Measurements from ENCODE around the gene PDLIM5. TPM values are rescaled to one million over a fixed set of nuclear protein-coding genes. Genes with fewer than 3 reads are reported as not detected.
"Not testable (repeated sequence)": the region's sequence is repeated elsewhere in the genome, so short reads cannot be mapped to it uniquely, and the experiment has no call there.

PDLIM5 gene
- total RNA-seq, 1 experiment from 2014 or later, result 23.3 TPM

DNA sequence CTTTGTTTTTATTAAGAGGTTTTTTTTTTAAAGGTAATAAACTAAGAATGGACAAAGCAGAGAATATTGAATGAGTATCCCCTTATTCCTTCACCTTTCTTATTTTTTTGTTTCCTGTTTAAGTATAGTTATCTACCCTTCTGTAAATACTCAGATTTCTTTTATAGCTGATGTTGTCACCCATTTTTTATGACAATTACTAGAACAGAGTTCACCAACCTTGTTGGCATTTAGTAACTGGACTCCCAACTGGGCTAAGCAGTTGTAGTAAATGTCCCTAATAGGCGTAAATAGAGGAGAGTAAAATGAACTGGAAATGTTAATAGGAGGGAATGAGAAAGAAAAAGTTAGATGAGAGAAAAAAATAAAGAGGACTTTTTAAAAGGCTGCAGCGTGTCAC, 9.8 kb downstream of the PDLIM5 start:
- DNase-seq (ENCODE audit: low read depth), result no peak

DNA sequence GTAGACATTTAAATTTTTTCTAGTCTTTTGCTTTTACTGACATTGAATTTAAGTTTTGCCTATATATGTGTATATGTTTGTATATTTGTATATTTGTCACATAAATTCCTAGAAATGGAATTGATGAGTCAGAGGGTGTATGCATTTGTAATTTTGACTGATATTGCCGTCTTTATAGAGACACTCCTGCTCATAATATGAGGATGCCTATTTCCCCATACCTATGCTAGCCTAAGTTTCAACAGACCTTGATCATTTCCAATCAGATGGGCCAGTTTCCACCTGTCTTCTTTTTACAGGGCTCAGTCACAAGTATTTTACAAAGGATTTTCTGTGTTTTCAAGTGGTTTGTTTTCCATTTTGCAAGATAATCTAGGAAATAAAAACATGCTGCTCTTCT, 10.8 kb downstream of the PDLIM5 start:
- DNase-seq (ENCODE audit: low read depth), result no peak

DNA sequence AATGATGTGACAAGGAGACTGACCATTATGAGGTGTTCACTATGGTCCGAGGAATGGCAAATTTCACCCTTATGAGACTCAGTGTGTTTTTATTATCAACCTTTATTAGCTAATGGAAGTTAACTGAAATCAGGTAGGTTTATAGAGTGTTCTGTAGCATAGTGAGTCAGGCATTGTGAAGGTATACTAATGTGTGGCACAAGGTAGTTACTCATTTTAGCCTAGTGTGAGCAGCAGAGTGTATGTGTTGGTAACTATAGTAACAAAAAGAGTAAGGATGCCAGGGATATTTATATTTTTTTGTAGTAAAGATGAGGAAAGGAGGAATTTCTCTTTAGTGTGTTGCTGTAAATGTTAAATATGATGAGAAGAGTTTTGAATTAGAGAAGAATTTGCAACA, 12.0 kb downstream of the PDLIM5 start:
- no peak for DNase-seq (ENCODE audit: low read depth)

GRCh38 chr4:94466371-94466770, 14.6 kb downstream of the PDLIM5 start:
- no peak for DNase-seq (ENCODE audit: low read depth)

DNA sequence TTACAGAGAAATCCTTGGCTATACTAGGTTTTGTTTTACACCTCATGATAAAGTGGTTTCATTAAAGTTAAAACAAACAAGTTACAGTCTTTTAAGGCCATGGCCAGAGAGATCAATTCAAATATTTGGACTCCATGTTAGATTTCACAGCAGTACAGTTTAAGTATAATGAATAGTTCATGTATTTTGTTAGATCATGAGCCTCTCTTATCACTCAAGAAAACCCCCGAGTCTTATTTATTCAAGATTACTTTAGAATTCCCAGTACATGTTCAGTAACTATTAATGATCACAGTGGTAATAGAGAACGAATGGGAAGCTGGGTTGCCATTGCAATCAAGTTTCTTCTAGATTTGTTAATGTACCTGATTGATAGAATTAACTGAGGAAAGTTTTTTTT, 15.2 kb downstream of the PDLIM5 start:
- no peak for DNase-seq (ENCODE audit: low read depth)

DNA sequence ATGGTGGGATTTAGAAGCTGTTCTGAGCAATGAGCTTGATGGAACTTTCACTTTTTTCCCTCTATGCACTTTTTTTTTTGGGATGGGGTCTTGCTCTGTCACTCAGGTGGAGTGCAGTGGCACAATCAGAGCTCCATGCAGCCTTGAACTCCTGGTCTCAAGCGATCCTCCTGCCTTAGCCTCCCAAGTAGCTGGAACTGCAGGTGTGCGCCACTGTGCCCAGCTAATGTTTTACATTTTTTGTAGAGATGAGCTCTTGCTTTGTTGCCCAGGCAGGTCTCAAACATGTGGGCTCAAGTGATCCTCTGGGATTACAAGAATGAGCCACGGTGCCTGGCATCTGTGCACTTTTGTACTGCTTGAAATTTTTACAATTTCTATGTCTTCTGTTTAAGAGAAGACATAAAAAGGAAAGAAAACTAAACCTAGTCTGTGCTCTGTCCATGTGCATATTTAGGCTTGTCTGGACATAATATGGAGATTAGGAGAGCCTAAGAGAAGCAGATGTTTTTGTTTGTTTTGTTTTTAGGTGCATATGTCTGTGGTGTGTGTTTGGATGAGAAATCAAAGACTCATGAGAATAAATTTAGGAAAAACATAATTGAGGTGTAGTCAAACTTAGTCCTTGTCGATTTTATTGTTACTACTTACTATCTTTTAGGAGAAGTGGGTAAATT, 16.5 kb downstream of the PDLIM5 start:
- DNase-seq (ENCODE audit: low read depth), result no peak

GRCh38 chr4:94469221-94469784, 17.6 kb downstream of the PDLIM5 start:
- DNase-seq (ENCODE audit: low read depth), result no peak

DNA sequence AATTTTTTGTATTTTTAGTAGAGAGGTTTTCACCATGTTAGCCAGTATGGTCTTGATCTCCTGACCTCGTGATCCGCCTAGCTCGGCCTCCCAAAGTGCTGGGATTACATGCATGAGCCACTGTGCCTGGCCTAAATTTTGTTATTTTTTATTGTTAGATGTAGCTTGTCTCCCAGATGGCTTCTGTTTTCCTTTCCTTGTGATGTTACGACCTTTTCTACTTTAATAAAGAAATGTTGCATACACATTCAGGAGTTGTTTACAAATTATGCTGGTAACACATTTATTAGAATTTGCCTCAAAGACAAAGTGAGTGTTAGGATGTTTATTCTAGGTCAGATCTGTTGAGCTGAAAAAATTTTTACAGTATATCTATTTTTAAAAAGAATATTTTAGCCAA, 18.4 kb downstream of the PDLIM5 start:
- no peak for DNase-seq (ENCODE audit: low read depth)

DNA sequence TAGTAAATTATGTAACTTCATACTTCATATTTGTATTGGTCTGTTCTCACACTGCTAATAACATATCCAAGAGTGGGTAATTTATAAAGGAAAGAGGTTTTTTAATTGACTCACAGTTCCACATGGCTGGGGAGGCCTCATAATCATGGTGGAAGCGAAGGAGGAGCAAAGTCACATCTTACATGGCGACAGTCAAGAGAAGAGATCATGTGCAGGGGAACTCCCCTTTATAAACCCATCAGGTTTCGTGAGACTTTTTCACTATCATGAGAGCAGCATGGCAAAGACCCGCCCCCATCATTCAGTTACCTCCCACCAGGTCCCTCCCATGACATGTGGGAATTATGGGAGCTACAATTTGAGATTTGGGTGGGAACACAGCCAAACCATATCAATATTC, 19.0 kb downstream of the PDLIM5 start:
- not testable (repeated sequence) for DNase-seq (ENCODE audit: low read depth)

DNA sequence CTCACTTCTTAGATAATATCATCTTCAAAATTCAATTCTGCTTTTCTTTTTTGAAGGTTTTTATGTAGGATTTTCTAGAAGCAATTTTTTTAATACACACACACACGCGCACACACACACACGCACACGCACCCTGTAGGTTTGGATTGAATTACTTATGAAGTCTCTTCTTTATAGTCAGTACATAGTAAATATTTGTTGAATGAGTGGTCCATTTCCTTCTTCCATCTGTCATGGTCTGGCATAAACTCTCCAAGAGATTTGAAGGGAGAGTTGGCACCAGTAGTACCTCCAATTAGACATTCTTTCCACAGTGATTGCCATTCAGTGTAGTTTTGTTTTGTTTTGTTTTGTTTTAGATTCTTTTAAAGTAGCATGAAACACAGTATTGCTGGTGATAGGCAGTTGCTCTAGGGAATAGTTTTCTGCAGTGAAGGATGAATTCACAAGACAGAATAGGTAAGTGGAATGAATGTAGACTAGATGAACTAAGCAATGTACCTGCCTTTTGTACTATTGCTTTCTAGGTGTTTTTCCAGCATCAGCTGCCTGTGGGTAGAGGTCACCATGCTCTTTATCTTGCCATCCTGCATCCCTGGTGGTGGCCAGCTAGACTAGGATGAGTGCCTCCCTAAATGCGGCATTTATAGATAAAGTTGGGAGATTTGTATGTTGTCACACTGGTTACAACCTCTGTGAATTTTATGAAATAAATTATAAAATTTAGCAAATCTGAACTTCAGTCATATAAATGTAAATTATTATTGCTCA, 20.5 kb downstream of the PDLIM5 start:
- peak; percentile 9 for DNase-seq (ENCODE audit: low read depth)

- no peak for DNase-seq (ENCODE audit: low read depth)
Measured at GRCh38 chr4:94475050-94475449, 23.3 kb downstream of the PDLIM5 start.

- no peak for DNase-seq (ENCODE audit: low read depth)
Measured at GRCh38 chr4:94475794-94476193, 24.1 kb downstream of the PDLIM5 start.

DNA sequence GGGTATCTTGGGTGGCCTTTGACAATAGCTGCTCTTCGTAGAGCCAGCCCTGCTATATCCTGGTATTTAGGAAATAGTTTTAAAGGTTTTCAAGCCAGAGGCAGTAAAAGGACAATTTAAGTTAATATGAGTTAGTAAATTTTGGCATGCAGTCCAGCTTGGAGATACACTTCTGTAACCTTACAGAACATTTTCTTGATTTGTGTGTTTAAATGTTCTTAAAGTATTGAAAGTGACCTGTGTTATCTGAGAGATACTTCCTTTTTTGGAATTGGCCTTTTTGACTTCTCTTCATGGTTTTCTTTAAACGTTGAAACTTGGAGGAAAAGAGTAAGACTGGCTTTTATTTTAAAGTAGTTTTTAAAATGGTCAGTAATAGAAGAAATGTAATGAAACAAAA, 25.5 kb downstream of the PDLIM5 start:
- DNase-seq (ENCODE audit: low read depth), result no peak

DNA sequence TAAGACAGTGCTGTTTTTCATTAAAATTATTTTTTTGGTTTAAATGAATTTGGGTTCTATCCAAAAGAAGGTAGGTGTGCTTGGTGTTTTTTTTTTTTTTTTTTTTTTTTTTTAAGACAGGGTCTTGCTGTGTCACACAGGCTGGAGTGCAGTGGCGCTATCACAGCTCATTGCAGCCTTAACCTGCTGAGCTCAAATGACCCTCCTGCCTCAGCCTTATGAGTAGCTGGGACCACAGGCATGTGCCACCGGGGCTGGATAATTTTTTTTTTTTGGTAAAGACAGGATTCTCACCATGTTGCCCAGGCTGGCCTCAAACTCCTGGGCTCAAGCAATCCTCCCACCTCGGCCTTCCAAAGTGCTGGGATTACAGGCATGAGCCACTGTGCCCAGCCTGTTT, 27.1 kb downstream of the PDLIM5 start:
- not testable (repeated sequence) for DNase-seq (ENCODE audit: low read depth)

- DNase-seq (ENCODE audit: low read depth), result no peak
Measured at GRCh38 chr4:94479358-94480141, 27.8 kb downstream of the PDLIM5 start.

DNA sequence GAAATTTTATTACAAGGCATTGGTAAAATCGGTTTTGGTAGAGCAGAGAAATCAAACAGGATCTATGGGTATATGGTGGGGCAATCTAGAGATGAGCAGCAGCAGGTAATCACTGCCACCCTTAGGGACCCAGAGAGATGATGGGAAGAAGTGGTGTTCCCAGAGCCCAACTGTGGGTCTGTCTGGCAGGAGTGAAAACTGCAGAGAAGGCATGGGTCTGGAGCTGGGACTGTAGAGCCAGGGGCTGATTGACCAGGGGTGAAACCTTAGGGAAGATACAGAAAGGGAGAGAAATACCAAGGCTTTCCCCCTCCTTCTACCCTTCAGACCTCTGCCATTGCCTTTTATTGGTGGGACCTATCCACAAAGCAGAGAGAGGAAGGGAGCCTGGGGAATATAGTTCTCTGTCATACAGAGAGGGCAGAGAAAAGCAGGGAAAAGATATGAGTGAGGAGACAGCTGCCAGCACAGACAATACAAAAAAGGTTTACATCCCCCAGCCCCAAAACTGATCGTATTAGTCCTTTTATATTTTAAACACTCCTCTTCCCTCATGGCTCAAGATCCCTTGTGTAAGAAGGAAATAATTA, 28.7 kb downstream of the PDLIM5 start:
- DNase-seq (ENCODE audit: low read depth), result no peak

- DNase-seq (ENCODE audit: low read depth), result no peak
Measured at GRCh38 chr4:94483895-94484294, 32.2 kb downstream of the PDLIM5 start.

GRCh38 chr4:94484818-94485217, 33.1 kb downstream of the PDLIM5 start:
- no peak for DNase-seq (ENCODE audit: low read depth)

- DNase-seq (ENCODE audit: low read depth), result no peak
Measured at GRCh38 chr4:94486372-94486801, 34.6 kb downstream of the PDLIM5 start.

- DNase-seq (ENCODE audit: low read depth), result peak; percentile 39
Measured at GRCh38 chr4:94488670-94489069, 36.9 kb downstream of the PDLIM5 start.

- no peak for DNase-seq (ENCODE audit: low read depth)
Measured at GRCh38 chr4:94489098-94489497, 37.4 kb downstream of the PDLIM5 start.

DNA sequence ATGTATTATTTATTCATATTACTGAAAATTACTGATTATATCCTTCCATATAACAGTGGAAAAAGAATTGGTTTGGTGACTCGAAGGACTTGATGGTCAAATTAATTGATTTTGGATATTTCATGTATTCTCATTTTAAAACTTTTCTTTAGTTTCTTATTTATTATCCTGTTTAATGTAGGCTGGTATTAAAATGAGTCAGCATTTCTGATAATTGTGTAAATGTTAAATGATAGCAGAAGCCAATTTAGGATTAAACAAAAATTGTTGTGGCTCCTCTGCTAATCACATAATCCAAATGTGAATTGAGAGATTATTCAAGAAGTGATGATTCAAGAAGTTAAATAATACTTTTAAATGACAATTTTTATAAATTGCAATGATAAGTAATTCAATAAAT, 38.7 kb downstream of the PDLIM5 start:
- DNase-seq (ENCODE audit: low read depth), result no peak

Measured in Daoy (cell line).